Skeletal muscle cell (primary cell): ENCODE measurements around the gene IFITM2.
"Not testable (repeated sequence)": the region's sequence is repeated elsewhere in the genome, so short reads cannot be mapped to it uniquely, and the experiment has no call there.

ENCODE experiments used
- DNase-seq: peaks from one replicate; pipeline ENCODE4 v3.0.0-alpha.2; 2010; ENCODE audit warnings: low read depth
- H3K4me3 ChIP-seq: 2 replicates; pipeline ENCODE4 v1.5.1; 2011; ENCODE audit warnings: low read depth, mild to moderate bottlenecking, control low read depth, low read length, moderate library complexity

IFITM2 gene

GRCh38 chr11:318405-319120 is 10.9 kb downstream of the IFITM2 start:
- DNase-seq, result not testable (repeated sequence)
- peak overlapping the region; percentile 71 for H3K4me3 ChIP-seq

- DNase-seq, result not testable (repeated sequence)
- H3K4me3 ChIP-seq, result peak overlapping the region; percentile 71
These were observed 11.7 kb downstream of the IFITM2 start for GRCh38 chr11:319121-319887.

- not testable (repeated sequence) for DNase-seq
- H3K4me3 ChIP-seq, result peak overlapping the region; percentile 71
These were observed 12.3 kb downstream of the IFITM2 start for GRCh38 chr11:319888-320273.

- H3K4me3 ChIP-seq, result no peak overlapping the region
- no peak for DNase-seq
These were observed 16.5 kb downstream of the IFITM2 start for GRCh38 chr11:324156-324555.

GRCh38 chr11:324593-325517 is 17.2 kb downstream of the IFITM2 start:
- not testable (repeated sequence) for DNase-seq, H3K4me3 ChIP-seq

GRCh38 chr11:325796-326591 is 18.4 kb downstream of the IFITM2 start:
- no peak overlapping the region for H3K4me3 ChIP-seq
- DNase-seq, result no peak

GRCh38 chr11:326592-326841 is 18.9 kb downstream of the IFITM2 start:
- H3K4me3 ChIP-seq, result no peak overlapping the region
- DNase-seq, result no peak

- DNase-seq, result no peak
- H3K4me3 ChIP-seq, result no peak overlapping the region
These were observed 19.4 kb downstream of the IFITM2 start for GRCh38 chr11:326842-327580.

- DNase-seq, result no peak
- H3K4me3 ChIP-seq, result no peak overlapping the region
These were observed 19.9 kb downstream of the IFITM2 start for GRCh38 chr11:327581-327923.

GRCh38 chr11:328012-328411 is 20.4 kb downstream of the IFITM2 start:
- no peak for DNase-seq
- no peak overlapping the region for H3K4me3 ChIP-seq

- DNase-seq, H3K4me3 ChIP-seq: not testable (repeated sequence)
These were observed 21.0 kb downstream of the IFITM2 start for GRCh38 chr11:328516-329100.

- H3K4me3 ChIP-seq, result no peak overlapping the region
- DNase-seq, result no peak
These were observed 22.3 kb downstream of the IFITM2 start for GRCh38 chr11:329886-330253.

GRCh38 chr11:330307-330693 is 22.7 kb downstream of the IFITM2 start:
- no peak for DNase-seq
- no peak overlapping the region for H3K4me3 ChIP-seq

GRCh38 chr11:330694-331357 is 23.2 kb downstream of the IFITM2 start:
- no peak overlapping the region for H3K4me3 ChIP-seq
- DNase-seq, result no peak

GRCh38 chr11:331358-332060 is 23.9 kb downstream of the IFITM2 start:
- DNase-seq, result no peak
- H3K4me3 ChIP-seq, result no peak overlapping the region

- H3K4me3 ChIP-seq, result no peak overlapping the region
- DNase-seq, result no peak
These were observed 25.2 kb downstream of the IFITM2 start for GRCh38 chr11:332651-333480.
